ENCODE data around the gene RNF6. TPM values are rescaled to one million over a fixed set of nuclear protein-coding genes. Genes with fewer than 3 reads are reported as not detected.
A peak's percentile ranks its signal among the peaks of the same experiment; 100 is the strongest.

RNF6 gene
- total RNA-seq (46.8 and 52.4 TPM in 2 replicates), polyA plus RNA-seq (19.2 and 20.1 TPM in 2 replicates), polyA minus RNA-seq (21.3 and 28.2 TPM in 2 replicates)
- total RNA-seq (2013), result 52.8 TPM

- TF ChIP-seq CTCF (IDR thresholded peaks at IDR 0.05), result no peak
- TF ChIP-seq EZH2 (IDR thresholded peaks at IDR 0.05; ENCODE audit: borderline replicate concordance, insufficient read depth, low read depth, low read length, poor library complexity, severe bottlenecking), result no peak
- H4K20me1 ChIP-seq (ENCODE audit: control insufficient read depth, insufficient read depth, low read length, poor library complexity, severe bottlenecking), result peaks cover 7% of the 10 kb centered on the region
- H3K4me2 ChIP-seq (replicated peaks; ENCODE audit: low read depth, low read length, poor library complexity, severe bottlenecking), result peak within 1 kb of the TSS; percentile 78
- ChIA-PET CTCF (interaction anchor here (1.4 to 3.8 kb wide), 3 partner anchors 36 to 564 kb away, joined by 3 to 35 read pairs (median 5); no protein-coding TSS in a partner anchor), POLR2A (interaction anchor here (1.3 to 1.7 kb wide), 2 partner anchors 15 to 37 kb away, joined by 4 to 23 read pairs; no protein-coding TSS in a partner anchor)
- WGBS (ENCODE audit: insufficient coverage), result under 1% methylated on average over 67 of the region's 67 CpGs
- ATAC-seq (ENCODE audit: low read depth), result peak; percentile 94
- DNase-seq, result peak; percentile 94
- H3K4me3 Mint-ChIP-seq, result peak within 1 kb of the TSS; percentile 95
- H3K27ac Mint-ChIP-seq, result peak within 1 kb of the TSS; percentile 100
- intact Hi-C loops (cut with micrococcal nuclease), result loop anchor here (1.0 to 10.0 kb wide), 4 partner anchors 31 to 1299 kb away; a partner anchor contains a TSS
- H3K9me3 Mint-ChIP-seq (ENCODE audit: insufficient read depth), result no peaks in the 10 kb centered on the region
- H3K9ac ChIP-seq (ENCODE audit: low read length), result peak within 1 kb of the TSS; percentile 85
- peak within 1 kb of the TSS; percentile 92 for H2AFZ ChIP-seq (ENCODE audit: insufficient read depth, low read depth, low read length, poor library complexity, severe bottlenecking)
- H3K27ac ChIP-seq (ENCODE audit: low read length in 2 of 2), result peak within 1 kb of the TSS; percentile 94 to 95
- peaks cover 8 to 30% of the 10 kb centered on the region in 2 experiments for H3K36me3 ChIP-seq (replicated peaks in 1 of 2; ENCODE audit: control extremely low read depth in 1 of 2, control insufficient read depth in 1 of 2, extremely low read depth in 1 of 2, insufficient read depth in 2 of 2, low read length in 1 of 2)
- H3K79me2 ChIP-seq (ENCODE audit: control insufficient read depth, insufficient read depth, low read length), result peaks cover 21% of the 10 kb centered on the region
- H3K4me1 Mint-ChIP-seq, result peaks cover 30% of the 10 kb centered on the region
- no peaks in the 10 kb centered on the region for H3K27me3 ChIP-seq (replicated peaks in 1 of 4; ENCODE audit: control extremely low read depth in 1 of 4, control insufficient read depth in 3 of 4, insufficient read depth in 4 of 4, low read length in 3 of 4)
- no peaks in the 10 kb centered on the region for H3K9me3 ChIP-seq (ENCODE audit: control extremely low read depth in 1 of 3, control insufficient read depth in 2 of 3, insufficient read depth in 1 of 3, low read length in 2 of 3)
- H3K4me3 ChIP-seq (ENCODE audit: control extremely low read depth in 1 of 5, extremely low read depth in 1 of 5, insufficient read depth in 1 of 5, low read depth in 2 of 5, low read length in 4 of 5), result peak within 1 kb of the TSS; percentile 86 to 99 (median 99)
- no peaks in the 10 kb centered on the region for H3K27me3 Mint-ChIP-seq
- H3K4me1 ChIP-seq (ENCODE audit: control insufficient read depth in 2 of 2, insufficient read depth in 2 of 2, low read length in 2 of 2), result peaks cover 16 to 23% of the 10 kb centered on the region in 2 donors
Observed at GRCh38 chr13:26221721-26222519, at the start of gene RNF6. TSS of gene RNF6 (minus strand) at chr13:26222314. CDS start at chr13:26219649, 2,665 bp downstream.

GRCh38 chr13:26270707-26271106 lies 48.6 kb upstream of the RNF6 start:
- Histone ChIP-seq H3K79me2 (ENCODE audit: control insufficient read depth, insufficient read depth, low read length) (peaks cover 76% of the 10 kb centered on the region), H3K4me1 (ENCODE audit: control insufficient read depth in 2 of 2, insufficient read depth in 2 of 2, low read length in 2 of 2) (peaks cover 0 to 2% of the 10 kb centered on the region in 2 donors), H3K27me3 (replicated peaks in 1 of 4; ENCODE audit: control extremely low read depth in 1 of 4, control insufficient read depth in 3 of 4, insufficient read depth in 4 of 4, low read length in 3 of 4) (no peaks in the 10 kb centered on the region), H3K4me2 (replicated peaks; ENCODE audit: low read depth, low read length, poor library complexity, severe bottlenecking) (no peak overlapping the region), H4K20me1 (ENCODE audit: control insufficient read depth, insufficient read depth, low read length, poor library complexity, severe bottlenecking) (peaks cover 39% of the 10 kb centered on the region), H3K4me3 (ENCODE audit: control extremely low read depth in 1 of 5, extremely low read depth in 1 of 5, insufficient read depth in 1 of 5, low read depth in 2 of 5, low read length in 4 of 5) (no peak overlapping the region), H2AFZ (ENCODE audit: insufficient read depth, low read depth, low read length, poor library complexity, severe bottlenecking) (no peak overlapping the region), H3K9me3 (ENCODE audit: control extremely low read depth in 1 of 3, control insufficient read depth in 2 of 3, insufficient read depth in 1 of 3, low read length in 2 of 3) (no peaks in the 10 kb centered on the region), H3K27ac (ENCODE audit: low read length in 2 of 2) (no peak overlapping the region), H3K36me3 (replicated peaks in 1 of 2; ENCODE audit: control extremely low read depth in 1 of 2, control insufficient read depth in 1 of 2, extremely low read depth in 1 of 2, insufficient read depth in 2 of 2, low read length in 1 of 2) (no peaks in the 10 kb centered on the region), H3K9ac (ENCODE audit: low read length) (no peak overlapping the region)
- TF ChIP-seq EZH2 (IDR thresholded peaks at IDR 0.05; ENCODE audit: borderline replicate concordance, insufficient read depth, low read depth, low read length, poor library complexity, severe bottlenecking) (no peak), CTCF (IDR thresholded peaks at IDR 0.05) (no peak)
- Mint-ChIP-seq H3K4me3 (no peak overlapping the region), H3K4me1 (peaks cover 25% of the 10 kb centered on the region), H3K27ac (no peak overlapping the region), H3K9me3 (ENCODE audit: insufficient read depth) (no peaks in the 10 kb centered on the region), H3K27me3 (no peaks in the 10 kb centered on the region)
- POLR2A ChIA-PET, result no interaction called here
- CTCF ChIA-PET, result no interaction called here
- no peak for ATAC-seq (ENCODE audit: low read depth)
- WGBS (ENCODE audit: insufficient coverage), result 100% methylated on average over 1 of the region's 3 CpGs
- no peak for DNase-seq
- intact Hi-C loops (cut with micrococcal nuclease), result no loop called here

Measured in B cell (primary cell).